ENCODE measurements around the gene PRMT5.
A peak's percentile ranks its signal among the peaks of the same experiment; 100 is the strongest.
"Not testable (repeated sequence)": the region's sequence is repeated elsewhere in the genome, so short reads cannot be mapped to it uniquely, and the experiment has no call there.

Gene PRMT5

DNA sequence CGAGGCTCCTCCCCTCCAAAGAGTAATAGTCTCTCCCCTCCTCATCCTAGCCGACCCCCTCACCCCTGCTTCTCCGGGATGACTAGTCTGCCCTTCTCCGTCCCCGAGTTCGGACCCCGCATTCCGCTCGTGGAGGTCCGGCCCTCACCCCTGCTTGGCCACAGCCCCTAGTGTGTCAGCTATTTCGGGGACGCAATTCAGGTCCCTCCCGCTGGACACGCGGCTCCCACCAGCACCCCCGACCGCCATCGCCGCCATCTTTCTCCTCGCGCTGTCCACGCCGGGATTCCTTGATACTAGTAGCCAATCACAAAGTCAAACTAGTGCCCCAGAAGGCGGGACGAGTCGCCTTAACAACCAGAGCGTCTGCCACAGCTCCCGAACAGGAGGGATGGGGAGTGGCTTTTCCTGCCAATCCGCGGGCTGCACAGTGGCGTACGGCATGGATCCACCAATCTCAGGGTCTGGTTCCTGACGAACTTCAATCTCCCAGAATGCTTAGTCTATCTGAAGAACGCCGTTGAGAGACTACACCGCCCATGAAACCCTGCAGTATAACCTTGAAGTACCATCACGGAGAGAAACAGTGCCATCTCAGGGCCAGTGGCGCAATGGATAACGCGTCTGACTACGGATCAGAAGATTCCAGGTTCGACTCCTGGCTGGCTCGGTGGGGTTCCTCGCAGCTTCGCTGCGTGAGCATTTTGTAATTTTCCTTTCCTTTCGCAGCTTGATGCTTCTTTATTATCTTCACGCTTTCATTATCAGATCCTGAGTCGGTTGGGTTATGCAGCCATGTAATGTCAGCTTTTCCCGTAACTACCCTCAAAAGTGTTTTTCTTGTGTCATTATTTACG, at the start of gene PRMT5:
Gene PRMT5 (minus strand): TSS at position 273 of the 857 bp plus-strand sequence. CDS start 15 bp downstream, at position 258.
- DNase-seq: peak; percentile 95

DNA sequence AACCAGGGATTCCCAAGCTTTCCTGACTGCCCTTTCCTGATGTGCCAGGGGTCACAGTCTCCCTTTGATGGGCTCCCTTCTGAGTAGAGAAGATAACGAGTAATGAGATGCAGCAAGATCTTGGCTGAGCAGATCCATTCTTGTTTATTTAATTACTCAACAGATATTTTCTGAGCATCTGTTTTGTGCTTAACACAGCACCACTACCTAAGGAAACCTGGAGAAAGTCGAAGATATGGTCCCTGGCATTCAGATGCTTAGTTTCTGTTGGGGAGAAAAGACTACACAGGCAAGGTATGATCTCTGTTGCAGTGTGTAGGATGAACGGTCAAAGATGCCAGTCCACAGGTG, 49.3 kb upstream of the PRMT5 start:
- no peak for DNase-seq

DNA sequence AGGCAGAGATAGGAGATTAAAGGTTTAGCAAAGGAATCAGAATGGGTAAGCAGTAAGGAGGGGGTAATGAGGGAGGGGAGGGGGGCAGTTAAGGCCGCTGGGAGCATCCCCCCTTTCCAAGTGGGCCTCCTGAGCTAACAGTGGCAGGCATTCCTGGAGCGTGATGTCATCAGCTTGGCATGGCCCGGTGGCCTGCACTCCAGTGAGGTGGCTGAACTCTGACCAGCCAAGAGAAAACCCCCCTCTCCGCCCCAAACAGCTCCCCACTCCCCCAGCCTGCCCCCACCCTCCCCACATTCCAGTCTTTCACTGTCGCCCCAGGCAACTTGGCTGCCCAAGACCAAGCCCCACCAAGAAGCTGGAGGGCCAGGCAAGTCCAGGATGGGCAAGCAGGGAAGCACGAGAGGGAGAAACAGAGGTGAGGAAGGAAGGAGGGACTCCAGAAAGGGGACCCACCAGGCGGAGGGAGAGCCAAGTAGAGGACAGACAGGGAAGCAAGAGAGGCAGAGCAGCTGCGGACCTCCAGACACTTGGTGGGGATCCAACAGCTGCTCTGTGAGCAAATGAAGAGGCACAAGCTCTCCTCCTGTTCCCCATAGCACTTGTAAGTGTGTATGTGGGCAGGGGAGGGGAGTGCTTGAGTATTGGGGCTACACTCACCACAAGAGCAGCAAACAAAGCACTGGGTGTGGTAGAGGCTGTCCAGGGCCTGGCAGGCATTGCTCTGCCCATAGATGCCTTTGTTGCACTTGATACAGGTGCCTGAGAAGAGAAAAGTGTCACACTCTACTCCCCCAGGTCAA, 48.7 kb upstream of the PRMT5 start:
- no peak for DNase-seq

DNA sequence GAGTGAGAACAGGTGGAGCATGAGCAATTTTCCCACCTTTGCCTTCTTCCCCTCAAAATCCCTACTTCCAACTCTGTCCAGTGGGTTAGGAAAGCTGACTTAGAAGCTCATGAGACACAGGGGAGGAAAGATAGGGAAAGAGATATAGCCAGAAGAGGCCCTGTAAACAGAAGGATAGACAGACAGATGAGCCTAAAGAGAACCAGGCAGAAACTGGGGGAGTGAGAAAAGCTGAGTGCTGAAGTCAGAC, 48.2 kb upstream of the PRMT5 start:
- no peak for DNase-seq

DNA sequence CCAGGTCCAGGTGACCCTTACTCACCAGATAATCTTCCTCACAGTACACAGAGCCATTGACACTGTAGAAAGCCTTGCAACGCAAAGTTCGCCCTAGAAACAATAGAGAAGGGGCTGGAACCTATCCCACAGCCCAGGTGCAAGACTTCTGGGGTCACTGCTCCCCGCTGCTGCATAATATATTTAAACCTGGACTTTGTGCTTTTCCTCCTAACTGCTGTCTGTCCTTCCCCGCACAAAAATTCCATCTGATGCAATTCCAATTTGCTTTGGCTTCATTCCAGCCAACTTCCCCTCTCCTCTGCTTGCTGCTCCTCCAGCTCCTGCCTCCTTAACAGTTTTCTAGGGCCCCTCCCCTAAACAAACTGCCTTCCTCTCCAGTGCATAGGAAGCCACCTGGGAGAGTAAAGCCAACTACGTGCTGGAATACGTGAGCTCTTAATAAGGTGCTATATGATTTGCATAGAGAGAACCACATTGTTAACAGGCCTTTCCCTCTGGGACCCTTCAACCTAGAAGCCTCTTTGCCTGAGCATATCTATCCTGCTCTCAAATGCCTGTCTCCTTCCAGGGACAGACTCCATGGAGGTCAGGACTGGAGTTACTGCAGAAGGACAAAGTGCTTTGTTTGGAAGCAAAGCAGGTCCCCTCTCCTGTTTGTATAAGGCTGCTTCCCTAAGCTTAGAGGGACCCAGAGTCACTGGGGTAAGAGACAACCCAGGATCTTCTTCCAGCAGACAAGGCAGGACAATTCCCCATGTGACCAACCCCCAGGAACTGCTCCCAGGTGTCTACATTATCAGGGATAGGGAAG, 47.7 kb upstream of the PRMT5 start:
- peak; percentile 52 for DNase-seq

DNA sequence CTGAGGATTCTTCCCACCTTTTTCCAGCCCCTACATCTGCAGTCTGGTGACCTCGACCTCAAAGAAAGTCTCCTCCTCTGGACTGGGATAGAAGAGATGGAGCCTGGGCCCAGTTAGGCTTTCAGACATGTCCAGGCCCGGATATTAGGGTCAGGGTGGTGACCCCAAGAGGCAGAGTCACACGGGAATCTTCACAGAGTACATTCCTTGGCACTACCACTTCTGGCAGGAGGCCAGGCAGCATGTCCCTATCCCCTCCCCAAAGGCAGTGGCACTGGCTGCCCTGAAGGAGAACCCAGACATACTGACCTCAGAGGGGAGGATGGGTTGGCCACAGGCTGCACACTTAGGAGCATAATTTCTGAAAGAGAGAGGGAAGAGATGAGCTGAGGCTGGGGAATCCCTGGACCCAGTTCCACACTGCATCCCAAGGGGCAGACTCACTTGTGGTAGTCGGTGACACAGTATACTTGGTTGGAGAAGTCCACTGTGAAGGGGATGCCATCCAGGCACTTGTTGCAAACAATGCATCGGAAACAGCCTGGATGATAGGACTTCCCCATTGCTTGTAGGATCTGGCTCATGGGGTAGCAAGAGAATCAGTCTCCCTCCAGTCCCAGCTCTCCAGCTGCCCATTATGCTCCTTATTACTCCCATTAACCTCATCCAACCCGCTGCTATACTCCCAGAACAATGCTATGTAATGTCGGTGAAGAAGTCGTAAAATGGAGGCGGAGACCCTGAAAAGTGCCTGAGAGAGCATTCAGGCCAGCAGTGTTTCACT, 45.5 kb upstream of the PRMT5 start:
- no peak for DNase-seq

DNA sequence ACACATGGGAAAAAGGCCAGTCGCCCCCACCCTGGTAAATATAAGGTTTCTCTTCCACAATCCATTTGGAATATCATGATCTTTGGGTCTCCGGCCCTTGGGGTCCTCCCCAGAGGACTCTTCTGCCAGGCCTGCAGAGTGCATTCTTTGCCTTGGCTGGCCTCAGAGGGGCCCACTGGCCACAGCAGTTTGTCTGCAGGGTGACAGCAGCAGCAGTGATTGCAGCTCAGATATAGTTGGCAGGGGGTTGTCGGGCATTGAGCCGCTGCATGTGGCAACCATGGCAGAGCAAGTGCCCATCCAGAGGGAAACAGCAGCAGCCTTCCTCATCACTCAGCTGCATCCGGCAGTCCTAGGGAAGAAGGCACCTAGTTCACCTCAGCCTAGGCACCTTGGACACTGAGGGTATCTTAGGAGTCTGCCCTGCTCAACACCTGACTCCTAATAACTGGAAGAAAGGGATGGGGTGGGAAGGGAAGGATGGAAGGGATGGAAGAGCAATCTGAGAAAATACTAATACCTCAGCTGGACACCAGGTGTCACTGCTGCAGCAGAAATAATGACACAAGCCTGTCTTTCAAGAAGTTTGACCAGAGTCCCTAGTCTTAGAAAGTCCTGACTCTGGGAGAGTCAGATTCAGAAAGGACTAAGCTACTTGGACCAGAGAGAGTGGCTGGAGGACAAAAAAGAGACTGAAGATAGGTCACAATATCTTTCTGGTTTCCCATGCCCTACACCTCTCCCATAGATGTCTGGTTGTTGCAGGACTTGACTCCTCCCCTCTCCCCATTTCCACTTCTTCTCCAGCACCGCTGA, 44.2 kb upstream of the PRMT5 start:
- no peak for DNase-seq

DNA sequence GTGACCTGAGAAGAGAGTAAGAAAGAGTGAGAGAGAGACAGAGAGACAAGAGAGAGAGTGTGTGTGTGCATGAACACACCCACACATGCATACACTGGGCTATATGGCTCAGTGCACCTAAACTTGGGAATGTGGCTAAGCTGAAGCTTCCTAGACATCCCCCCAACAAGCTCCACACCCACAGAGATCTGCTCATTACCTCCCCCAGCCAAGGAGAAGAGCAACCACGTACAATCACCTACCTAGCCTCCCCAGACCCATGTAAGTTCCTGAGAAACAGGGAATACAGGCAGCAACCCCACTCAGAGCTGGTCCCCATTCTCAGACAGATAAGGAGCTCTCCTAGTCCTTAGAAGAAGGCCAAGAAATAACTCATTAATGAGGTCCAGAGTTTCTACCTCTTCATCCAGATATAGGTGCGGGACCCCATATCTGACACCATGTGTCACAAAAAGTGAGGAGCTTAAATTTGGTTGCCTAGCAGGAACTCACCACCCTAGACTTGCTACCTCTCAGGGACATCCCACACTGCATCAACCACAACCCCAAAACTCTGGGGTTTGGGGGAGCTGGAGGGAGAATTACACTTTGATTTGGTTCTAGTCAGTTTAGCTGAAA, 43.2 kb upstream of the PRMT5 start:
- DNase-seq: no peak

DNA sequence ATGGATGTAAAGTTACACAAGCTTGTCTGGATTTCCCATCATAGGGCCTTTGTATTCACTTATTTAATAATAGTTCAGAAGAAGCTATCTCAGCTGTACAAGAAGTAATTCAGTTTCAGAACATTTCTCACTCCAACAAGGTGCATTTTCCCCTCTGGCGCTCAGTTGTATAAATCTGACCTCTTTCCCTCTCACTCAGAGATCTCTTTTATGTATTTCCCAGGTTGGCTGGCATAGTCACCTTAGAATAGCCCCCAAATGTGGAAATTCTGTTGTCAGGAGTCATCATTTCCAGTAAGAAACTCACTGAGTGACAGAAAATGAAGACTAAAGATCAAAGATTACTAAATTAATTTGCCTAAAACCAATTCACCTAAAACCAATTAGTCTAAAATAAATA, 42.0 kb upstream of the PRMT5 start:
- DNase-seq: no peak

DNA sequence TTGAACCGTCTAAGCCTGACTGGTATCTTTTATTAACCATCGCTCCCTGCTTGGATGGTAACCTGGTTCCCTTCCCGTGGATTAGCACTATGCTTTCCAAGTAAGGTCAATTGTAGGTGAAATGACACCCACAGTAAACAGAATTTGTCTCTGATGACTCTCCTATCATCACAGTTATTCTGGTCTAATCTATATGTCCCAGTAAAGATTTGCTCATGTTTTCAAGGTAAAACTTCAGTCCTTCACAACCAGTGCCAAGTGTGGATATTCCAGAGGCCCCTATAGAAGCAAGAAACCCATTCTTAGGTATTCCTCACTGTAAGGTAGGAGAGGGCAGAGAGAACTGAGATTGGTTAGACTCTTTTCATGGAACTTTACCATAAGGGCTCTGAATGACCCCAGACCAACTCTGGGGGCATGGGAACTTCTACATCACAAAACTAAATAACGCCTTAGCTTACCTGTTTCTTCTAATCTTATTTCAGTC, 37.6 kb upstream of the PRMT5 start:
- DNase-seq: no peak

DNA sequence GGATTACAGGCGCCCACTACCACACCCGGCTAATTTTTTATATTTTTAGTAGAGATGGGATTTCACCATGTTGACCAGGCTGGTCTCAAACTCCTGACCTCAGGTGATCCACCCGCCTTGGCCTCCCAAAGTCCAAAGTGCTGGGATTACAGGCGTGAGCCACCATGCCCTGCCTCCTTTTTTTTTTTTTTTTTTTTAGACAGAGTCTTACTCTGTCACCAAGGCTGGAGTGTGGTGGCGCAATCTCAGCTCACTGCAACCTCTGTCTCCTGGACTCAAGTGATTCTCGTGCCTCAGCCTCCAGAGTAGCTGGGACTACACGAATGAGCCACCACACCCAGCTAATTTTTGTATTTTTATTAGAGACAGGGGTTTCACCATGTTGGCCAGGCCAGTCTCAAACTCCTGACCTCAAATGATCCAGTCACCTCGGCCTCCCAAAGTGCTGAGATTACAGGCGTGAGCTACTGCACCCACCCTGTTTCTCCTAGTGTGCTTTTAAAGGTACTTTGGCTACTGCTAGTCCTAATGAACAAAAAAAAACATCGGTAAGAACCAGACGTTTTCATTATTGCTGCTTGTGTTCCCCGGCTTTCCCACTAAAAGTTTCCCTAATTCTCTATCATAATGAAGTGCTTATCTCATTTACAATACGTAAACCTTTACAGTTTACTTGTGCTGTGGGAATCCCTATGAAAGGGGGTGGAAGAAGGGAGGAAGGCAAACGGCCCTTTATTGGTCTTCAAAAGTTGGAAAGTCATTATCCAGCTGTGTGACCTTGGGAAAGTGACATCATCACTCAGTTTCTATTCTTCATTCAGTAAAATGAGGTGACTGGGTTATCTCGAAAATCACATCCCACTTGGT, 37.0 kb upstream of the PRMT5 start:
- not testable (repeated sequence) for DNase-seq

DNA sequence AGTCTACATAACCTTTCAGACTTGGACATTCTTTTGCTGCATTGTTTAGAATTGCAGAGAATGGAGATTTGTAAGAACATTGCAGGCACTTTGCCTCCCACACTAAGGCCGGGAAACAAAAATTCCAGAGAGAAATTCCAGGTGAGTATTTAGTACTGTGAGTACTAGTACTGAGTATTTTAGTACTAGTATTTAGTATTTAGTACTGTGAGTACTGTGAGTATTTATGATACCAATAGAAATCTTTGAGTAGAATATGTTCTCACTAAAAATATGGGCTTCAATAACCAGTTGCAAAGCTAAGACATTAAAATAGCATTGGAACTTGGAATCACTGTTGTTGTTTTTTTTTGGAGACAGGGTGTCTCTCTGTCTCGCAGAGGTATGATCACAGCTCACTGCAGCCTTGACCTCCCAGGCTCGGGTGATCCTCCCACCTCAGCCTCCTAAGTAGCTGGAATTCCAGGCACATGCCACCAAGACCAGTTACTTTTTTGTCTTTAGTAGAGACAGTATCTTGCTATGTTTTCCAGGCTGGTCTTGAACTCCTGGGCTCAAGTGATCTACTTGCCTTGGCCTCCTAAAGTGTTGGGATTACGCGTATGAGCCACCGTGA, 33.0 kb upstream of the PRMT5 start:
- DNase-seq: no peak

DNA sequence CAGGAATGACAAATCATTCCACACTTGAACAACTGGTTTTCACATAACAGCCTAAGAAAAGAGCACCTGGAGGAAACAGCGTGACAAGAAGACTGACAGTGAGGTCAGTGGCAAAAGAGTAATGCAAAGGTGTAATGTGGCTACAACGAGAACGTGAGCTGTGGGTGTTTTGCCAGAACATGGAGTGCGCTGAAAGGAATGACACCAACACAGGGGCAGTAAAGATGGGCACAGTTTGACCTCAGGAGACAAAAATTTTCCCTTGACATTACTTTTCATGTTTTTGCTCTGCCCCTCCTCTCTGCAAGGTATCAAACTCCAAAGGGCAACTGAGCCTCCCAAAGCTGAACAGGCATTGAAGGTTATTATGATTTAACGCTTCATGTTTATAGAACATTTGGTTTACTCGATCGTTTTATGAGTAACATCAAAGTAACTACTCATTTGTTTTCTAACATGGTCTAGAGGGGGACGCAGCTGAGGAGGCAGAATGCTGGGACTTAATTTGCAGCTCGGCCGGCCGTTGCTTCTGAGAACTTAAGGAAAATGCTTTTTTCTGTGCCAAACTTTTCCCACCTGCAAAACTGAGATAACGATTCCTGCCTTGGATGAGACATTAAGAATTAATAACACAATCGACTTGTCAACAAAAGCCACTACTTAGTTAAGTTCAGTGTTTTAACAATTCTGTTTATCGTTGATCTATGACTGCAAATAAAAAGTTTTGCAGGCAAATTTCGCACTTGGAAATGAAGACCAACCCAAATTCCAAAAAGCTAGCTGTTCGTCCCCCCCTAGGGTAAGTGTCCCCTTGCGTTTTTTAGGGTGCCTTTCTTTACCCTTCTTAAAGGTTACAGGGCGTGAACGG, 26.8 kb upstream of the PRMT5 start:
- no peak for DNase-seq

DNA sequence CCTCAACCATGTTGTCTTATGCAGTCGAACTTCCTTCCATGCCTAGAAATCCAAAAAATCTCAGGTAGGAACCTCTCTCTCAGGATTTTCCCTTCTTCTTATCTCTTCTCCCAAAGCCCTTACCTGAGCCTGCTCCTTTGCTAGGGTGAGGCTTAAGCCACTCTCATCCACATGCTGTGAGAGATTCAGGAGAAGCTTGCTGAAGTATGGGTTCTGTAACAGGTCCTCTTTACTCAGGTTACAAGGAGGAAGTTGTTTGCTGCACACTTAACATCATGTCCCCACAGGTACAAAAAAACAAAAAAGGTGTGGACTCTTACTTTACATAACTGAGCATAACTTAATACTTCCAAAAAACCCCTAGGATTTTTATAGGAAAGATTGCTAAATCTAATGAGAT, 23.2 kb upstream of the PRMT5 start:
- DNase-seq: no peak

DNA sequence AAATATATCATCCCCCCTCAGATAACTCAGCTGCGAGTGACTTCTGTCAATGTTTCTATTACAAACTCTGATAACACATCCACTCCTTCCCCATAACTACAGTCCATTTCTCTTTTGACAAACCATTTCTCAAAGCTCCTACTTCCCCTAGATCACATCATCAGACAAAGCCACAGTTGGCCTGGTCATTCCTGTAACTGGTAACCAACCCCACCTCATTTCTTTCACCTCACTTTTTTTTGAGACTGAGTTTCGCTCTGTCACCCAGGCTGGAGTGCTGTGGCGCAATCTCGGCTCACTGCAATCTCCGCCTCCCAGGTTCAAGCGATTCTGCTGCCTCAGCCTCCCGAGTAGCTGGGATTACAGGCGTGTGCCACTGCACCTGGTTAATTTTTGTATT, 22.6 kb upstream of the PRMT5 start:
- DNase-seq: not testable (repeated sequence)

DNA sequence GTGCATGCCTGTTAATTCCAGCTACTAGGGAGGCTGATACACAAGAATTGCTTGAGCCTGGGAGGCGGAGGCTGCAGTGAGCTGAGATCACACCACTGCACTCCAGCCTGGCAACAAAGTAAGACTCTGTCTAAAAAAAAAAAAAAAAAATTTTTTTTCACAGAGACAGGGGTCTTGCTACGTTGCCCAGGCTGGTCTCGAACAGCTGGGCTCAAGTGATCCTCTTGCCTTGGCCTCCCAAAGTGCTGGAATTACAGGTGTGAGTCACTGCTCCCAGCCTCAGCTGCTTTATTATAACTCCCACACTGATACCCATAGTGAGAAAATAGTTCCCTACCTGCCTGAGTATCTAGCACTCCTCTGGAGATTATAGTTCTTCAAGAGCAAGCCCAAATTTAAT, 16.5 kb upstream of the PRMT5 start:
- no peak for DNase-seq

DNA sequence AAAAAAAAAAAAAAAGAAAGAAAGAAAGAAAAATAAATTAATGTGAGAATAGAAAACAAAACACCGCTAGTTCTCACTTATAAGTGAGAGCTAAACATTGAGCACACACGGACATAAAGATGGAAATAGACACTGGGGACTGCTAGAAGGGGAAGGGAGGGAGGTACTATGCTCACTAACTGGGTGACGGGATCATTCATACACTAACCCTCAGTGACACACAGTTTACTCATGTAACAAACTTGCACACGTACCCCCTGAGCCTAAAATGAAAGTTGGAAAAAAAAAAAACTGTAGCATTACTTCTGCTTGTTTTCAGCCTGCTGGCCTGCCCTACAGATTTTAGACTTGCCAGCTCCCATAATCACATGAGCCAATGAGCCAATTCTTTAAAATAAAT, 10.5 kb upstream of the PRMT5 start:
- no peak for DNase-seq

DNA sequence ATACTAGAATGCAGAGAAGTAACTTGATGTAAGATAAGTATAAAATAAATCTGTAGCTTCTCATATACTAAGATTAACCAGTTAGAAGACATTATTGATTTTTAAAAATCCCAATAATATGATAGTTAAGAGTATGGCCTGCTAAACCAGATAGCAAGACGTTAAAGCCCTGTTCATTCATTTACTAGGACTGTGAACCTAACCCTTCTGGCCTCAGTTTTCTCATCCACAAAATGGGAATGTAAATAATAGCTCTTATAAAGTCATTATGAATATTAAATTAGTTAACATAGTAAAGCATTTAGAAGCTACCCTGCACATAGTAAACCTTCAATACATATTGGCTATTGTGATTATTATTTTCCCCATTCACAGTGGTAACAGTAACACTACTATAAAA, 6.0 kb upstream of the PRMT5 start:
- no peak for DNase-seq

DNA sequence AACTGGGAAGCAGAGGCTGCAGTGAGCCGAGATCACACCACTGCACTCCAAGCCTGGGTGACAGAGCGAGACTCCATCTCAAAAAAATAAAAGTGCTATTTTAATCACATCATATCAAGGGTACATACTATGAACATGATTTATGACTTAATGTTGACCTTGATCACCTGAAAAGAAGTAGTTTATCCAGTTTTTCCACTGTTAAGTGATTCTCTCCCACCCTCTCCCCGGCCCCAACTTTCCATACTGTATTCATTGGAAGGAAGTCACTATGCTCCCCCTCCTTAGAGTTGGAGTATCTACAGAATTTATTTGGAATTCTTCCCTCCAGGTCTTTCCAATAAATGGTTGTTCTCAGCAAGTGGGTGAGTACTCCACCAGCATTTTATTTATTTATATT, 3.0 kb upstream of the PRMT5 start:
- no peak for DNase-seq
